SKM-1 (cell line): ENCODE measurements around the gene SERP2.

Experiments used
- DNase-seq: peaks from one replicate; lab custom pipeline; 2025; ENCODE audit not compliant: unreplicated experiment; lab: John Stamatoyannopoulos, UW

SERP2 gene

DNA sequence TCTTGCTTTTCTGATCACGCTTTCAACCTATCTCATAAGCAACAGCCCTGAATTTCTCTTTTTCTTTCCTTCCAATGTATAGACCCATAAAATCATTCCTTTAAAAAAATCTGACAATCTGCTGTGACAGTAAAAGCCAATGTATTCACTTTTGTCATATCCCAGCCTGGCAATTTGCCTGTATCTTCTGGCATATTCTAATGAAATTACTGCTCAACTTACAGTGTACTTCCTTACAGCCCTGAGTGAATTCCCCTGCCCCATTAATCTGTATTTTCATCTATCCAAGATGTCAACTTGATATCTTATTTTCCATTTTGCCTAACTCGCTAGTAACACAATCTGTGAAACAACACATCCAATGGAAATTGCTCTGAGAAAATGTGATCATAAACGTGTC is 18.0 kb upstream of the SERP2 start:
- DNase-seq: no peak

DNA sequence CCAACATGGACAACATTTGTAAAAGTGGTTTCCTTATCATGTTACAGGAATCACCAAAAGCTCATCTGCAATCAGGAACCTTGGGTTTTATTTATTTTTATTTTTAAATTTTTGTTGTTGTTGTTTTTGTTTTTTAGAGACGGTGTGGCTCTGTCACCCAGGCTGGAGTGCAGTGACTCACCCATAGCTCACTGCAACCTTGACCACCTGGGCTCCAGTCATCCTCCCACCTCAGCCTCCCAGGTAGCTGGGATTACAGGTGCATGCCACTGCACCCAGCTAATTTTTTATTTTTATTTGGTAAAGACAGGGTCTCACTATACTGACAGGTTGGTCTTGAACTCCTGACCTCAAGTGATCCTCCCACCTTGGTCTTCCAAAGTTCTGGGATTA is 13.6 kb upstream of the SERP2 start:
- DNase-seq: no peak

DNA sequence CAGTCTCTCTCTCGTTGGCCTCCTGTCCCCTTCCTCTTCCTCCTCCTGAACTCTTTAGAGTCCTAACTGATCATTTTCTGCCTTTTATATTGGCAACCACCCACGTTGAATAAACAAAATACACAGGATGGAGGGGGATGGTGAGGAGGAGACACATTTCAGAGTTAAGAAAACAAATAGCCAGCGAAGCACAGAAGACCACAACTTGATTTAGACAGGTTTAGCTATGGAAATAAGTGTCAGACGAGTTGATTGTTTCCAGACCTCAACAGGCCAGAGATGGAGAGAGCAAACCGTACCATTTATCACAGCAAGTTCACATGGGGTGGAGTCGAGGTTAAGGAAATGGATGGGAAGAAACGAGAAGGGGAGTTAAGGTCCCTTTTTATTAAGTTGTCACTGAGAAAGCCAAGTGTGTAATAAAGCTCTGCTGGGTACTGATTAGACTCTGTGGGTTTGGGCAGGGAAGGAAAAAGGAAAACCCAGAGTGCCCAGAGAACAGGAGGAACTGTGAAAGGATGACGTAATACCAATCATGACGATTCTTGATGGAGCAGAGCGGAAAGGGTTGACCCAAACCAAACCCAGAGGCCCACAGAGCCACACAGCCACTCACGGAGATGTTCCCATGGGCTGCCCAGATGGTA is 11.1 kb upstream of the SERP2 start:
- no peak for DNase-seq

DNA sequence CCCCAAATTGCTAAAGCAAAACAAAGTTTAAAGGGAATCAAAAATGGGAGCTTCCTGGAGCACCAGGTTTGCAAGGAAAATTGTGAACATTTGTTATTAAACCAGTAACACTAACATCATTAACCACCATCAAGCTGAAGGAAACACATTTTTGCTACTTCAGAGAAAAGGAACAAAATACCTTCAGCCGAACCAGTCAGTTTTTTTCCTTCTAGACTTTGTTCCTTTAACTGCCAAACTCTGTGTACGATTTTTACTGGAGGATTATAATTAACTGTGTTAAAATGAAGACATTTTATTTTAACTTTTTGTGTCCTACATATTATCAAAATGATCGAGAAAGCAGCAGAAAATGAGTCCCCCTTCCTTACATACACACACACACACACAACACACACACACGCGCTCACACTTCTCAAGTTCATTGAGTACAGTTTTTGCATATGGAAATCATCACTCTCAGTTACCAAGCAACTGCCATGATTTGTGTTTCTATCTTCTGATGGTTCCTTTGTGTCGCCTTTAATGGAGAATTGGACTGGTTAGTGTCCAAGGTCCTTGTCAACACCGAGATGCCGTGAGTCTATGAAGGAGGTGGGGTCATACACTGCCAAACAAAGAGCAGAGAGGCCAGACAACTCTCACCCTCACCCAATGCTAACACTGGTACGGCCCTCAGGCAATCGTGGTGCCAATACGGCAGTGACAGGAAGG is 9.8 kb upstream of the SERP2 start:
- no peak for DNase-seq

DNA sequence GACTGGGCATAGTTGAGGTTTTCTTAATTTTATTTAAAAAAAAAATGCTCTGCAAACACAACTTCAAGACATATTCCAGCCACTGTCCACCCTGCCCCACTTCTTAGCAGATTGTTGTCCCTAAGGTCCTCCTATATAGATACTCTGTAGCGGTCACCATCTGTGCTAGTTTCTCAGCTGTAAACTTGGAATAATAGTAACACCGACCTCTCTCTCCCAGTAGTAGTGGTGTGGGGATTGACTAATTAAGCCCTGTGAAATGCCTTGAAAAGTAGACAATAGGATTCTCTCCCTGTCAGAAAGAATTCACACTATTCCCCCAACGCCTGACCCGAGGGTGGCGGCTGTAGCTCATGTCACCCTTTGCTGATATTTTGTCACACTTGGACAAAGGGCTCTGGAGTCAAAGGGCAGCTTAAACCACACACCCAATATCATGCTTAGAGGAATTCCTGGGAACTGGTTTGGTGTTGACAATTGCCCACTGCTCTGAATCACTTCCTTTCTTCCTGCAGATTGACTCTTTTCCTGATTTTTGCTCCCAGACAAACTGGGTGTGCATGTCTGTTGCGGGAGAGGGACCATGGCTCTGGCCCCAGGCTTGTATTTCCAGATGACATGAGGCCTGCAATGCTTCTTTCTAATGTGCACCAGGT is 9.2 kb upstream of the SERP2 start:
- DNase-seq: no peak

DNA sequence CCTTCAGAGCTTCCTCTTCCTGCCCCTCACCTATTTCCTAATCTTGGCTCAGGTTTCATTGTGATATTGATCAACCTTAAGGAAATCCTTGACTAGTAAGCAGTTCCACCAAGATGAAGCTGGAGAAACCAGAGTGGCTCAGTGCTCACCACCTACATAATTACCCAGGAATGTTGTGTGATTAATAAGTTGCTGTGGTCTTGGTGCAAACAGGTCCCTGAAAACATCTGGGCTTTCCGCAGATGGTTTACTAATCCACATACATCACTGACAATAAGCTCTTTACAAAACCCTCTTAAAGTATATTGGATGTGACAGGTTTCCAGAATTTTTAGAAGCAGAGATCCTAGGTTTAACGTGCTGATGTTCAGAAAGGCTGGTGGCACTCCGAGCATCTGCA is 8.6 kb upstream of the SERP2 start:
- no peak for DNase-seq

DNA sequence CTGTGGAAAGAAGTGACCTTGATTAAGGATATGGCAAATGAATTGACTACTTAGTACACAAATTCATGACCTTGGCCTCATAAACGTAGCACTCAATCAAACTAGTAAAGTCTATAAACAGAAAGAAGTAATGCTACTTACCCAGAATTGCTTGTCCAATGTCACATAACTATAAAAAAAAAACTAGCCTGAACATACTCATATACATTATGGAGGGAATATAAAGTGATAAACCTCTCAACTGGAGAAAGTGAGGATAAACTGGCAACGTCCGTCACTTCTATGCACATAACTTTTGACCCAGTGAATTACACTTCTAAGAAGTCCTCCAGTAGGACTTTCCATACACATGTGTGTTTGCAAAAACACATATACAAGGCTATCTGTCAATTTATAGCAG is 7.7 kb upstream of the SERP2 start:
- no peak for DNase-seq

DNA sequence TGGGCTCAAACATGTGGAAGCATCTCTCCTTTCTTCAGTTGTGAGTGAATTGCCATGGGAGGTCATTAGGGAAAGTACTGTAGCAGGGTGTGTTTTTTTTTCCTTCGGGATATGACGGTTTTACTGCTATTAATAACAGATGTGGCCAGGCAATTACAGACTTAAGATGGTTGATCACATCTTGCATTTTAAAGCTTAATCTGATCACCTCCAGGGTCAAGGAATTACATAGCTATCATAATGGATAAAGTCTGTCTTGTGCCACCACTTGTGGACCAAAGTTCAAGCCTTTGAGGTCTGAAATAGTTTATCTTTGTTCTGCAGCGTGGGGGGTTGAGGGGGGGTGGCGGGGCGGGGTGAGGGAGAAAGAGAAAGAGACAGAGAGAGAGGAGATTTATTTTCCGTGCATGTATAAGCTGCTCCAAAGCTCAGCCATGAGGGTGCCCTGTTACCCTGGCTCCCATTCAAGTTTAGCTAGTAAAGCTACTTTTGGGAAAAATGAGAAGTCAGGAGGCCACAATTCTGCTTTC is 5.5 kb upstream of the SERP2 start:
- no peak for DNase-seq

DNA sequence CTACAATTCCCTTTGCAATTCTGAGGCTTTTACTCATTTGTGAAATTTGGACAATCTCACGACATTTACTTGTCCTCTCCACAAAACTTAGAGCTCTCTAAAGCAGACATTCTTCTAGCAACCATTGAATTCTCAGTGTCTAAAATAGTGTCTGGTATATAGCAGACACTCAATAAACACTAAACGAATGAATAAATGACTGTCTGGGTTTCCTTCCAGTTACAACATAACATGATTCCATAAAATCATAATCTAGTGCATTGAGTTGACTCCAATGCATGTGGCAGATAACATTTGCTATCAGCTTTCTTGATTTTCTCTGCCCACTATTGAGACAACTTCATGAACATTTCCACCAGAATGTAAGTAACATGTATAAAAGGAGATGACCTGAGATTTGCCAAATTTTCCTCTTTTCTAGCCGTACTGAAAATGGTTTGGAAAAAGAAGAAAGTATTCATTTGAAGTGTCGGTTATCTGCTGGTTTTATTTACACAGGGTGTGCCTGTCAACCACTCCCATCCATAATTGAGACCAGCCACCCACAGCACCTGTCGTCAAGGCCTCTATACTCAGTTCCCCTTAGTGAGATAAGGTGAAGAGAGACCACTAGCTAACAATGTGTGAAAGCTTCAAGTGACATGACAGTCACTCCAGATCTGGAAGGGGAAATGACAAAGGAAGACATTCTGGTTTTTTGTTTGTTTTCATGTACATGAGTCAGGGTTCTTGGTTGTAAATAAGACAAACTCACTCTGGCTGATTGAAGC is 4.8 kb upstream of the SERP2 start:
- no peak for DNase-seq

DNA sequence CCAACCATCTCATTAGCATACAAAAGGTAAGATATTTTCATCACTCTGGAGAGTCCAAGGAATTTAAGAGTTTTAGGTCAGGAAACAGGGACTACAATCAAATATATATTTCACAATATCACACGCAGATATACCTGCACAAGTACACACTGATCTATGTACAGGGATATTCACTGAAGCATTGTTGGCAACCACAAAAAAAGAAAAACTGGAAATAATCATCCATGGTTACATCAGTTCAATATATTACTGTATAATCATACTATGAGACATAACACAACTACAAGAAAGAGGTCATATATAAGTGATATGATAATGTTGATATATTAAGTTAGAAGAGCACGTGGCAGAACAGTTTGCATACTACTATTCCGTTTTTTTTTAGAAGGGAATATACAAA is 2.2 kb upstream of the SERP2 start:
- no peak for DNase-seq

DNA sequence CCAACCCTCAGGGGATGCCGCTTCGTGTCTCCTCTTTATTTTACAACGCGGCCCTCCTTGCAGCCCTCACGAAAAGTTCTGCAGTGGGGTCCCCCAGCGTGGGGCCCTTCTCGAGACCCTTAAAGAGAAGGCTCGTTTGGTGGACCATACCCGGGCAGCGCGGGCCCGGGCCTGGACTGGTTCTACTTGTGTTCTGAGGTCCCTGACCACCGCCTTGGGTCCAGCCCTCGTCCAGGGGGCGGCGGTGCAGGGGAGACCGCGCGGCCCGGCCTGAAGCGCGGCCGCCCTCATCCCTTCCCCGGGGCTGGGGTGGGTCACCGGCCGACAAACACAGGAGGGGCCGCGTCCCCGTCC is 400 bp upstream of the SERP2 start:
- DNase-seq: no peak

DNA sequence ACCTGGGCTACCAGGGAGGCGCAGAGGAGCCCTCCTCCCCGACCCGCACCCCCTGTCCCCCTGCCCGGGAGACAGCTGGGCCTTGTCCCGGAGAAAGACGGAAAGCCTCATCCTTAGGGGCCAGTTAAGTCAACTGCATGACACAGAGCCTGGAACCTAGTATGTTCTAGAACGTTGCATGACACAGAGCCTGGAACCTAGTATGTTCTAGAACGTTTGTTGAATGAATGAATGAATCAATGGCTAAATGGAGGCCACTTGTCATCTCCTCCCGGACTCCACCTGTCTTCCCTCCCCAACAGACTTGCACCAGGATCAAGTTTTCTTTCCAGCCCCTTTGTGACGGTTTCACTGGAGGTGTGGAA is 706 bp downstream of the SERP2 start:
- DNase-seq: no peak

DNA sequence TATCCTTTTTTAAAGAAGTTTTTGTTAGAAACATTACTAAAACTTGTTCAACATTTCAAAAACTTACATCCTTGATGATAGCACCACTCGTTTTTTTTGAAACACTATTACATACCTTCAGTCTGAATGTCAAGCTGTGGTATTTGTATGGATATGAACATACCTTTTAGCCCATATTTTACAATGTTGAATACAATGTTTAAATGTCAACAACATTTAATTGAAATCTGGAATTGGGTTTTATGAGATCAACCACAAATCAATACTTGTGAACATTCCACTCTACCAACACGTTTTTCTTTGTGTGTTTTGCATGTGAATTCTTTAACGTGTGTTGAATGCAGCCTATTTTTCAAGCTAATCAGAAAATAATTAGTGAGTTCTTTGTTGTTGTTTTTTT is 4.7 kb downstream of the SERP2 start:
- no peak for DNase-seq

DNA sequence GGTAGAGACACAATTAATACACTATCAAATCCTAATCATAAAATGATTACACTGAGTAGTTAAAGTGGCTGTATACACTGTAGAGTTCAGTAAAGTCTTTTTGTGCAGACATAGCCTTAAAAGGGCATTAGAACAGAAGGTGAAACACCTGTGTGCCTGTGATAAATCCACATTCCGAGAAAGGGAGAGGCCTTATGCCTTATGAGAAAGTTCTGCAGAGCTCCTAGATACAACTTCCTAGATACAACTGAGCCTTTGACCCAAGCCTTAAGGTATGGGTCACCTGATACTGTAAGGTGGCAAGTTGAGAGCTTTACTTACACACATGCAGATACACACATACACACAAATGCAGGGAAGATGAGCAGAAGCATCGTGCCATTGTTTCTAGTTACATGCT is 6.3 kb downstream of the SERP2 start:
- DNase-seq: no peak

DNA sequence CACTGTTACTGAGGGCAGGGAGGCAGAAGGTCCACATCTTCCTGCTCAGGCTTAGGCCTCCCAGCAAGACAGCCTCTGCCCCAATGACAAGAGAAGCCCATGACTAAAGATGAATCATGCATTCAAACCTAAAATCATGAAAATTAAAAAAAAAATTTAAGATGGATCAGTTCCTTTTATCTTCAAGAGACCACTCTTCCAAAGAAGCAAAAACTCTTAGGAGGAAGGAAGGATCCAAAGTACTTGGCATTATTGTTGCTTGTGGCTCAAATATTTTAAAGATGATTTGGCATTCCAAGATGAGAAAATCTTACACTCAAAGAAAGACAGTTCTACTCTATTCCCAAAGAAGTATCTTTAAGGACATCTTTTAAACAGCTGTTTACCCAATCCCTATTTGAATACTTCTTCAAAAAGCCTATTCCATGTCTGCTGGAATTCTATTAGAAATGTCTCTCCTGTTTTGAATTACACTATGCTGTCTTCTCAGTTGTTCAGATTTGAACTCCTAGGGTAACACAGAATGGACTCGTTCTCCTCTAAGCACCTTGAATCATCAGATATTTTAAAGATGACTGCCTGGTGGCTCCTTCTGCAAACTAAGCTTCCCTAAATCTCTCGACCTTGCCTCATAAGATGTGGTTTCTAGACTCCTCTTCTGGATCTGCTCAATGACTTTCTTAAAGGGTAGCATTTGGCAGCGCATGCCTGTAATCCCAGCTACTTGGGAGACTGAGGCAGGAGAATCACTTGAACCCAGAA is 7.0 kb downstream of the SERP2 start:
- no peak for DNase-seq

DNA sequence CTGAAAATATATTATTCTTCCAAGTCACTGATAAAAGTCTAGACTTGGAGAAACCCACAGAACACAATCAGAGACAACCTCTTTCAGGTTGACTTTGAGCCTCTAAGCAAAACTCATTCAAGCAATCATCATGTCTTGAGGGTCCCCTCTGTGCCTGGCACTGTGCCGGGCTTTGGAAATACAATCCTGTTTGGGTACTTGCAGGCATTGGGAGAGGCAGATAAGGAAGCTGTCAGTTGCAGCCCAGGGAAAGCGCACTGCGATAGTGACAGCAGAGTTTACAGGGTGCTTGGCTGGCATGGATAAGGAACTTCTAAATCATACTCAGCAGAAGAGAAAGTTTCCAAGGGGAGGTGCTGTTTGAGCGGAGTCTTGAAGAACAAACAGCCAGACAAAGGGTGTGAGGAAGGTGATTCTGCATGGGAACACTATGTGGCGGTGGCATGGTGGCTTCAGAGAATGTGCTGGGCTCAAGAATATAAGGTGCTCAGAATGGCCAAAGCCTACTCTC is 9.1 kb downstream of the SERP2 start:
- DNase-seq: no peak

DNA sequence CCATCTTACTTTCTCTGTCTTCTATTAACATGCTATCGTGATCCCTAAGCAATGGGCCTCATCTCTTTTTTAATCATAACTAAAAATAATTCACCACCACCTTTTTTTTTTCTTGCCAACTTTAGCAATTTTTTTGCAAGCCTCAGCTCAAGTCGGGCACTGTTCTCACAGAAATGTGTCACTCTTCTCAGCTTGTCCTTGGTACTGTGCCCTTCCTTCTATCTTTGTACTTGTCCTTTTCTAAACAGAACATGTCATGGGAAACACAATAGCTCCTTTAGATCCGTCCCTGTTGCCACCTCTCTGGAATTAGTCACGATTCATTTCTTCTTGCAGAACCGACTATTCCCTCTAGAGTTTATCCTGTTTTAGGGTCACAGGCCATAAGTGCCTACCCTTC is 10.3 kb downstream of the SERP2 start:
- DNase-seq: no peak

DNA sequence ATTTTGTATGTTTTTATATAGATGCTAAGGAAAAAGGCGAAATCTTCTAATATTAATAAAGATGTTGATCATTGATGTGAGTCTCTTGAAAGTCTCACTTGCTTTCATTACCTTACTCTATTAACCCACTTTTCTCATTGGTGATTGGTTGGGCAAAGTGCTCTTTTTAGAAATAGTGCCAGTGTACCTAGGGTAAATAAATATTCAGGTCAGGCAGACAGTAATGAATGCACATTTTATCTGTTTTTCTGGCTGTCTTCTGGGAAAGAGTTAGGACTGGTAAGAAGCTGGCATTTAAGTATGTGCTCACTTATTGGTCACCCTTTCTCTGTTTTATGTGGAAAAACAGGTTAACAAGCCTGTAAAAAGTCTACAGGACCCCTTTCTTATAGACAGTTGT is 11.2 kb downstream of the SERP2 start:
- DNase-seq: no peak

DNA sequence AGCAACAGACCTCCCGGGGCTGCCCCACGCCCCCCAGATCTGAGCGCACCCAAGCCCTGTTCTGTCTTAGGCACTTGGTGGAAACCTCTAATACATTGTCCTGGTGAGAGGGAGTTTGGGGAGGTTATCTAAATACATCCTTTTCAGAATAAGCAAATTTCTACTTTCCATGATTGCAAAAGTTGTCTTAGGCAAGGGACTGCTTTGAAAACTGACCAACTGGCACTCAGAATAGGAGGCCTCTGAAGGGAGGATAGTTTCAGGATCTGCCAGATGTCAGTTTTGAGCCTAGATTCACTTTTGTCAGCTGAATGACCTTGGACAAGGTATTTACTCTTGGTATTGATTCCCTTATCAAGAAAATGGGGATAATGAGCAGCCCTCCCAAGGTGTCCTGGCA is 11.8 kb downstream of the SERP2 start:
- no peak for DNase-seq

DNA sequence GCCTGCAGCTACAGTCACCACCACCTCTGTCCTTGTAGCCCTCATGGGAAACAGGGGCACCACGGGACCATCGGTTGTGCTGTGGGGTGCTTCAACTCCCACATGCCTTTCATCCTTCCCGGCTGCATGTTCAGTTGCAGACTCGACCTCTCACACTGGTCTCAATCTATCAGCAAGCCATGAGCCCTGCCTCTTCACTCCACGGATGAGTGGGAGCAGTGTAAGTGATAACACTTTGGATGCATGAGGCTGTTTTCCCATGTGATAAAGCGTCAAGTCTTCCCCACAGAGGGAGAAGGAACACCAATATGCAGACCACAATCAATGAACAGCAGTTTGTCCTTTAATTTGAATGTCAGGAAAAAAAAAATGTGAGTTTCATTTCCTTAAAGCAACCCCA is 12.2 kb downstream of the SERP2 start:
- DNase-seq: no peak
